HG02610 (cell line): ENCODE results near the gene DAPL1.

ENCODE experiments used
- ATAC-seq: cut with Tn5 transposase; IDR thresholded peaks from one replicate; pipeline ENCODE4 v1.9.1; 2021; ENCODE audit warnings: mild to moderate bottlenecking, moderate library complexity; ENCODE audit not compliant: unreplicated experiment

The DAPL1 gene

DNA sequence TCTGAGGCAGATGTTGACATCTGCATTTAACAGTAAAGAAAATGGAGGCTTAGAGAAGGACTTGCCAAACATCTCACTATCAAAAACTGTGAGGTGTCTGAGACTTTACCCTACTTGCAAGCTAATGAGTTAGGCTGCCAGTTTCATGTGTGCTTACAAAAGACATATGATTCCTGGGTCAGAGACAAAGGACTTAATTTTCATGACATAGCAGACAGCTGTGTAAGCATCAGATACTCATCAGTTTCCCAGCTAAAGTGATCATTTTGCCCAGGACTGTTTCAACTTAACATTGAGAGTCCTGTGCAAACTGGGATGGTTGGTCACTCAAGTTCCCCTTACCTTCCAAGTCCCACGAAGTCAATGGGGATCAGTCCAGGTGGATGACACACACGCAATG lies 18.9 kb upstream of the DAPL1 start:
- ATAC-seq, result no peak

DNA sequence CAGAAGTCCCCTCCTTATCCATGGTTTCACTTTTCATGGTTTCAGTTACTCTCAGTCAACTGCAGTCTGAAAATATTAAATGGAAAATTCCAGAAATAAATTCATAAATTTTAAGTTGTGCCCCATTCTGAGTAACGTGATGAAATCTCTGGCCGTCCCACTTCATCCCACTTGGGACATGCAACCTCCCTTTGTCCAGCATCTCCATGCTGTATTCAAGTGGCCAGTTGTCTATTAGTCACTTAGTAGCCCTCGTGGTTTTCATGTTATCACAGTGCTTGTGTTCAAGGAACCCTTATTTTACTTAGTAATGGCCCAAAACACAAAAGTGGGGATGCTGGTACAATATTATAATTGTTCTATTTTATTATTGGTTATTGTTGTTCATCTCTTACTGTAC lies 18.0 kb upstream of the DAPL1 start:
- ATAC-seq, result no peak

DNA sequence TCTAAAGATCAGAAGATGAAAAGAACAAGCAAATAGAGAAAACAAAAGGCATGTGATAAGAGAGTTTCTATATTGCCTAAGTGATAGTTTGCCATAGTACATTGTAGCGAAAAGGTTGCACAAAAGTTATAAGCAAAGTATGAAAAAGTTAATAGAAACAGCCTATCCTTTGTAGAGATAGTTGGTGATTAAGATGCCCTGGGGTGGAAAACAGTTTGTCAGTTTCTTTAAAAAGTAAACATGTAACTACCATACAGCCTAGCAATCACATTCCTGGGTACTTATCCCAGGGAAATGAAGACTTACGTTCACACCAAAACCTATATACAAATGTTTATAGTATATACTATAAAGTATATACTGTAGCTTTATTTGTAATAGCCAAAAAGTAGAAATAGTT lies 16.9 kb upstream of the DAPL1 start:
- ATAC-seq, result no peak

DNA sequence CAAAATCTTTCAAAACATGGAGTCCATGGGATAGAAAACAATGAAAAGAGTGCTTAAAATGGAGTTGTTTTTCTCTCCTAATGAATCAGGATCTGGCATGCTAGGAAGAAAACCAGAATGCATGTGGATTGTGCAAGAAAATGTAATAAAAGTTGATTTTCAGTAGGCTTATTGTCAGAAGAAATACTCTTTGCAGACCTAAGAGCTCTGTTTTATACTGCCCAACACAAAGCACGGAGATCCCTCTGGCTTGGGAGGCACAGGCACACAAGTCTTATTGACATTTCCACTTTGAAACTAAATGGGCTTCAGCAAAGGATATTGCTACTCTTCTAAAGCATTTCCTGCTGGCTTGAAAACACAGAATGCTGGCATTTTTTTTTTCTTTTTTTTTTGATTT lies 15.5 kb upstream of the DAPL1 start:
- ATAC-seq, result no peak

DNA sequence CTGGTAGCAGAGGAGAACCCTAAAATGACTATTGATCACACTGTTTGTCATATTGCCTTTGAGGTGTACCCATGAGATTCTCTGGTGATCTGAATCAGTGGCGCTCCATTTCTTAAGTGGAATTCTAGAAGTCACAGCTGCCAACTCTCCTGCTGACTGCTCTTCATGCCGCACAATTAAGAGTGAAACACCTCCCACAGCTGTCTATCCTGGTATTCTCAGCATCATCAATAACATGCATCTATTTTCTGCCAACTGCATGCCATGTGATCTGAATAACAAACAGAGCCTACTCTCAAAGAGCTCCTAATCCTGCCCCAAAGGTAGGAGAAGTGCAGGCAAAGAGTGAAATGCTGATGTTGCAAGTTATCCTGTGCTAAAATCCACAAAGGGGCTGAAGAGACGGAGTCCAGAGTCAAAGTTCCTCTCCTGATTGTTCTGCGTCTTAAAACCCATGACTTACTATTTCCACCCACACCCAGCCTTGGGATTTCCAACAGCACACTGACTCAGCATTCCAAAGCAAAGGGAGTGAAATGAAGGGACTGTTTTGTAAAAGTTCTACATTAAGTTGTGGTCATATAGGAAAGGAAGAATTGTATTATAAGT lies 13.7 kb upstream of the DAPL1 start:
- no peak for ATAC-seq

DNA sequence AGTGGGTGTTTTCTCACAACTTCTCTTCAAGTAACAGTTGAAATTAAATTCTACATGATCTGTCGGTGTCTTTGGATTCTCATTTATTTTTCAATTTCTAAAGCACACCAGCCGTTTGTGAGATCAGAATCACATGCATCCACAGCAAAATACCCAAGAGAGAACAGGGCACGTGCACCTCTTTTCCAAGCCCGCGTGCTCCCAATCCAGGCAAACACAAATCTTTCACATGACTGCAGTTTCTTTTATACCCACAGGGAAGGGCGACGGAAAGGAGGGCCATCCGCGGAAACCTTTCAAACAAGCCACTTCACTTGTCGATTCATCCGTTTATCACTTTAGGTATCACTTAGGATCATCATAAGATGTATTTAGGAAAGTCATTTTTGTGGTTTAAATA lies 13.0 kb upstream of the DAPL1 start:
- no peak for ATAC-seq

DNA sequence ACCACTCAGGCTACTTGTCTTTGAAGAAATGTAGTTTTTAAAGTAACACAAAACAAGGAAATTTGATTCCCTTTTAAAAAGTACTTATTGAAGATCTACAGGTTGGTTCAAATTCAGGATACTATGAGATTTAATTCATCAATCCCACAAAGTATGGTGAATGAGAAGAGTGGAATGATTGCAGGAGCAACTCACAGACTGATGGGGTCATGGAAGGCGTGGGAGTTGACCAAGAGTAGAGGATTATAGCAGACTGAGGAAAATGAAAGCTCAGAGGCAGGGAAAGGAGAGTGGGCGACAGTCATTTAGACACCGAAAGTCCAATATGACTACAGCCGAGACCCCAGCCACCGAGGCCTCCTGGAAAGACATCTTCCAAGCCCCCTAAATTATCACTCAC lies 12.5 kb upstream of the DAPL1 start:
- no peak for ATAC-seq

DNA sequence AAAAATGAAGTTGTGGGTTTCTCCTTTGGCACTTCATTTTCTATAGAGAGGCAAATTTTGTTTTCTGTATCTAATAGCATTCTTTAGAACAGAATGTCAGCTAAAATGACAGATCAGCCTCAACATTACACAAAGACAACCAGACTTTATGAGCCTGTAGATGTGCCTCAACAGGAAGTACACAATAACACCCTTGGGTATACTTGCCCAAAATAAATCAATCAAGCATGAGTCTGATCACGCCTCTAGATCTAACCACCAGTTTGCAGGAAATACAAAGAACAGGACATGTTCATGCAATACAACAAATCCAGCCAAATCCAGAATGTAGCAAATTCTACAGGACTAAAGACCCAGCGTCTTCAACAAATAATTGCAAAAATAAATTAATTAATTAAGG lies 11.2 kb upstream of the DAPL1 start:
- ATAC-seq, result no peak

DNA sequence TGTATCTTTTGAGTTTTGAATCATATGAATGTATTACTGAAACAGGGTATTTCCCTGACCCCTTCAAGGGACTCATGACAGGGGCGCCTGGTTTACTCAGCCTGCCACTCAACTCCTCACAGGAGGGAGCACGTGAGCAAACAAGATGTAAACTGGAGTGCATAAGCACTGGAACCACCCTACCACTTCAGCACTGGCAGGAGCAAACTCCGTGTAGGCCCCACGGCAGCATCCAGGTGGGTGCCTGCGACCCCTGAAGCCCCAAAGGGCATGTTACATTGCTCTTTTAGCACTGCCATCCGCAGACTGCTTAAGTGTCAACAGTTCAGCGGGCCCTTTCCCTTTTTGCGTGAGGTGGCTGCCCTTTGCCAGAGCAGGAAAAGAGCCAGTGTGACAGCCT lies 8.2 kb upstream of the DAPL1 start:
- no peak for ATAC-seq

DNA sequence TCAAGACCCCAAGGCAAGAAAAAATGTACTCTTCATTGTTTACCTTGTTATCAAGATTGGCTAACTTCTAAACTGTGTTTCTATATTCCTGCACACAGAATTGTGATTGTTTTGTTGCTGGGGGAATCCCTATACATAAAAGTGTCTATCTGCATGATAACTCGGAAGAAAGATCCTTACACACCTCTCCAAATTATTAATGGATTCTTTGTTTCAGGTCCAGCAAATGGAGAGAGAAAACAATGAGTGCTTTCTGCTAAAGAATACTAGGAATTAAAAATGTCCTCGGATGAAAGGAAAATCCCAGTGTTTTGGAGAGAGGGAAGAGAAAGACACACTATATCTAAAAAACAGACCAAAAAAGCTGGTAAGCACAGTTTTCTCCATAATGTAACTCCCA lies 6.2 kb upstream of the DAPL1 start:
- ATAC-seq, result no peak

DNA sequence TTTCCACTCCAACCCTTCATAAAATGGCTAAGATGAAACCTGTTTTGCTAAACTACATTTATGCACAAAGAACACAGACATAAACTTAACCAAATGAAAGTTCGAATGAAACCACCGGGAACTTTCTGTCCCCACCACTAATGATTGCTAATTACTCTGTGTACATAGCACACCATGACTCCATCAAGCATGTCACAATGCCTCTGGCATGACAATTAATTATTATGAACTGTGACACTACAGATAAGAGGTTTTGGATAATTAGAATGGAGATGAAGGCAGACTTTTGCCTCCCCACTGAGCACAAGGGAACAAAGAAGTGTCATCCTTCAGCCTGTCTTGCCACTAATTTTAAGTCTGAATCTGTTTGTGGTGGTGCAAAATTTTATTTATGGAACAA lies 1.5 kb downstream of the DAPL1 start:
- ATAC-seq, result no peak

DNA sequence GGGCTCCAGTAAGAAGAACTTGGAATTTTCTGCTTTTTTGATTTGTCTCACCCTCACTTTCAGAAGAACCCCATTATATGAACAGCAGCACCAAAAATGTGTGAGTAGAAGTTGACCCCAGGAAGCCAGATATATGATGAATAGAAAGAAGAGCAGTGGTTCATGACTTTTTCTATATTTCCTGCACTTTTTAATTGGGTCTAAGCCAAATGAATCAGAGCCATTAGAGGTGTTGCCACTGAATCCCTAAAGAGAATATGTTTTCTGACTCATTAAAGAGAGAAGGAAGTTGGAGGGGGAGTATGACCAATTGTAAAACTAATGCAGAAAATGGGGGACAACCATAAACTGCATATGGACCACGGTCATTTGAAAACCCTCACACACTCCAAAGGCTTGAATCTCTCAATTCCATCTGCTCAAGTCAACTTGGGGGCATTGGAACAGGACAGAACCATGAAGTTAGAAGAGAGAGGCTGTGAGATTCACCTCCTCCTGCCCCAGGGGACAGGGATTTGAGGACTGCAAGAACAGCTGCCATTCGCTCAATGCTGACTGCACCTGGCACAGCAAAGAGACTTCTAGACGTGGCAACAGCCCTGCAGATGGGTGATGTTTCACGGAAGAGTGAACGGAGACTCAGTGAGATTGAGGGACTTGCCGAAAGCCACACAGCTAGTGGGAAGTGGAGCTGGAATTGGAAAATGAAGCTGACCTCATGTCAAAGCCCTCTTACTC lies 3.0 kb downstream of the DAPL1 start:
- no peak for ATAC-seq

DNA sequence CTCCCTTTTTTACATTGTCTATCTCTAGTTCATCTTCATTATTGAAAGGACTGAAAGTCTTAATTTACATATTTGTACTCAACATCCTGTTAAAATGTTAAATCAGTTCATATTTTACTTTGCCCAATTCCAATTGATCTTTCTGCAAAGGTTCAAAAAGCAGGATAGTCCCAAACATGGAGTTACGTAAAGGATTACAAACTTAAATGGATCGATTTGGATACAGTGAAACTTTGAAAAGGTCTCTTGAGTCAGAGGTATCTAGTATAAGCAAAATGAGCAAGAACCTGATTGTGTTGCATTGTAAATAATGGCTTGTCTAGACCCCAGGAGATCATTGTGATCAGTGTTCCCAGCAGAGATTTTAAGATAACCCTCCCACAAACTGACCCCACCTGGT lies 4.1 kb downstream of the DAPL1 start:
- no peak for ATAC-seq

DNA sequence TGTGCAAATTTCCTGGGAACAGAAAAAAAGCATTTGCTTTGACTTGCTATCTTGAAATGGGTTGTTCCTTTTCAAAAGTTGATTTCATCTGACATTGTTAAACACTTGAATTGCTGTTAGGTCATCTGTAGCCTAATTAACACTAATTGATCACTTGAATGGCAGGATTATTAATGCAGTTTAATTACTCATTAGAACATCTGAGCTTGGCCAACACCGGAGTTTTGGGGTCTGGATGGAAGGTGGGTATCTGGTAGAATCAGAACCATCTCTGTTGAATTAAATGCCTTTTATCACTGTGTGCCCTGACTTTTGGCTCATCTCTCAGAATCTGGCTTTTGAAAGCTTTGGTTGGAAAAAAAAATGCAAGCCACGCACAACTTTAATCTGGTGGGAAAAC lies 8.4 kb downstream of the DAPL1 start:
- ATAC-seq, result no peak

DNA sequence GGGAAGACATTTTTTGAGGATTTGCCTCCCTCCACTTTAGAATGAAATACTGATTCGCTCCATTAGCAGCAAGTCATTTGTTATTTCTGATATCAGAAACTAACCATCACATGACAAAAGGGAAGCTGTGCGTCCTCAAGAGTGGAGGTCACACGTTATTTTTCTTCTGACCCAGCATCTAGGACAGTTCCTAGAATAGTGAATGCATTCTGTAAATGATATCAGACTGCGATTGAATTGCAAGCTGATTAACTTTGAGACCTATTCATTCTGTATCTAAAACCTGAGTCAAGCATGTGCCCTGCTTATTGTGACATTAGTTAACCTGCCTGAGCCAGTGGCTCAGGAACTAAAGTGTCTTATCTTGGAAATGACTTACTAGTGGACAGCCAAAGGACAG lies 10.1 kb downstream of the DAPL1 start:
- ATAC-seq, result no peak

DNA sequence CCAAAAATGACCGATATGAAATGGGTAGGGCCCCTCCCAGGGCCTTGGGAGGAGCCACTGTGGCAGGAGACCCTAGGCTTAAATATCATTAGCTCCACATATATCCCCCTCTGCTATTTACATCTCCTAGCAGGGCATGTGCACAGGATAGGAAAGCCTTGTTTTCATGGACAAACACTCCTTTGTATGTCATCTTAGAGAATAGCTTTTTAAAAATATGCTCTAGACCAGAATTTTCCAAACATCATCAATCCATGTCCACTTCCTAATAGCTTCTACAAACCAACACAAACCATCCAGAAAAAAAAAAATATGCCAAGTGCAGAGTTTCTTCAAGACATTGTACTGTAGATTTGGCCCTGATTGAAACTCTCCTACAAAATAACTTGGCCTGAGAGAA lies 10.8 kb downstream of the DAPL1 start:
- ATAC-seq, result no peak

DNA sequence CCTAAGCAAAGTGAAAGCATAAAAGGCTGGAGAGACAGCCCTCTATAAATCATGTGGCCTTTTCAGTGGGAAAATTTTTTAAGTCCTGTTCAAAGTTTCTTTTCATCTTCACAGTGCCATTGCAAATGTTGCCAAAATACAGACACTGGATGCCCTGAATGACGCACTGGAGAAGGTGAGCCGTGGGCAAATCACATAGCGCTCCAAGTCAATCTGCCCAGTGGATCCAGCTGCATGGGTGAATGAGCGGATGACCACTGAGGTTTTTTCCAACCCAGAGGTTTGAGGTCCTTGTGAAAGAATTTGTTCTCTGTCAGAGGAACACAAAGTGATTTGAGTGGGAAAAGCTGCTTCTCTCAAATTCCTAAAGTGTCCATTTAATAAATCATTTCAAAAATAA lies 11.8 kb downstream of the DAPL1 start:
- no peak for ATAC-seq

DNA sequence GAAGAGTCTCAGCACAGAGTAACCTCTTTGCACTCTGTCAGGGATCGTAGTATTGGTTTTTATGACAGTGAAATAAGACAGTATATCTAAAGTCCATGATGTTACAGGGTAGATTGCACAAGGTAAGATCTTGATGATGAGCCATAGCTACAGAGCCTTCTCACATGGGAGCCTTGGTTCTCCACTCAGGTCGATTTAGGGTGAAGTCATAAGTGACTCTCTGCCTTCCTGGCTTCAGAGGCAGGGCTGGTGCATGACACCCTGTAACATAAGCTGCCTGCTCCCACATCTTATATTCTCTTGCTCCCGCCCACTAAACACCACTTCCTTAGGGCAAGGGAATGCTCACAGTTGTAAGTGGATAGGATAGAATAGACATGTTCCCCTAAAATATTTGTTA lies 13.3 kb downstream of the DAPL1 start:
- no peak for ATAC-seq

DNA sequence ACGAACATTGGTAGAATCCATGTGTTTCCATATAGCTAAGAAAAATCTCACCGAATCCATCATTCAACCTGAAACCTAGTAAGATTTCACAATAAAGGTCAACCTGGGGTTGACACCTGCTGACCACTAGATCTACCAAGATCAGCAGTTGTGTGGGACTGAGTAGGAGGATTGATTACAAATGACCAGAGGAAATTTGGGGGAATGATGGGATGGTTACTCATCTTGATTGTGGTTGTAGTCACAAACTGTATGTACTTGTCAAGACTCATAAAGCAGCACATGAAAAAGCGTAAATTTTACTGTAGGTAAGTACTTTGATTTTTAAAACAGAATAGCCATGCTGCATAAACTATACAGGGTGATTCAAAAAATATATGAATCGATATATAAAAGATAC lies 14.7 kb downstream of the DAPL1 start:
- ATAC-seq, result no peak

DNA sequence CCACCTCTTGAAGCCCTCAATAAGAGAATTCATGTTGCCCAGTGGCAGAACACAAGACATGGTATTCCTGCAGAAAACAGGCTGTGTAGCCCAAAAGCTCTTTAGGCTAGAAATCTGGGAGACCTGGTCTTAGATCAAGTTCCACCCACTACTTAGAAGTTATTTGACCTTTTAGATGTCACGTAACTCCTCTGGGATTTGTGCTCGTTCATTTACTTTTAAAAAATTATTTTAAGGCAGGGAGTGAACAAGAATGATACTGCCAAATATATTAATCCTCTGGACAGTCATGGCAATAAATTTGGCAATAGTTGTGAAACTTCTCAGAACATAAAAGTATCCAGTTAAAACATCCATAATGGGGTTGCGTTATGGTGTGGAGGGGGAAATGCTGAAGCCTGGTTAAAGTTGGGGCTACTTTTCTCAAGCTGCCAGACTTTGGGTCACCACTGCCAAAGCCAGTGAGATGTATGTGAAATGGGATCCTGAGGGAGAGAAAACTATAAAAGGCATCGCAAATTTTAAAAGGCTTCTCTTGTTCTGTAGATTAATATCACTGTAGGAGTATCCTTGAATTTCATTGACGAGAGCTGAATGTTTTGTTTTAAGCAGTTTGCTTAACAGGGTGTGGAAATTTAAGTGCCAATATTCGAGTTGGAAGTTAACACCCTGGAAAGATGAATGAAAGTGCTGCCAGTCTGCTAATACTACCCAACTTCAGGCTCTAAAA lies 15.8 kb downstream of the DAPL1 start:
- no peak for ATAC-seq

DNA sequence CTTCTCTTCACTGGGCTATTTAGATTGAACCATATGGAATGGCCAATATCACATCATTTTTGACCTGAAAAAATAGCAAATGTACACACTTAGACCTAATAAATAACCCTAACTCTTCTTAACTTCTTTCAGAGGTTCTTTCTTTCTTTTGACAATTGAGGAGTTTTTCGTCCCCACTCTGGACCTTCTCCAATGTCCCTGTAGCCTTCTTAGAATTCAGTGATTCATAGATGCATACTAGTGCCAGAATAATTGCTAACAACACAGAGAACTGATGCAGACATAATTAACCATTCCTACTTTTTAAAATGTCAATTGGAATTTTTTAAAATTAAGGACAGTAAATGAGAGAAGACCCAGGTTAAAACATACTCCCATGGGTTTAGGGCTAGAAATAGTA lies 20.0 kb downstream of the DAPL1 start:
- ATAC-seq, result no peak

DNA sequence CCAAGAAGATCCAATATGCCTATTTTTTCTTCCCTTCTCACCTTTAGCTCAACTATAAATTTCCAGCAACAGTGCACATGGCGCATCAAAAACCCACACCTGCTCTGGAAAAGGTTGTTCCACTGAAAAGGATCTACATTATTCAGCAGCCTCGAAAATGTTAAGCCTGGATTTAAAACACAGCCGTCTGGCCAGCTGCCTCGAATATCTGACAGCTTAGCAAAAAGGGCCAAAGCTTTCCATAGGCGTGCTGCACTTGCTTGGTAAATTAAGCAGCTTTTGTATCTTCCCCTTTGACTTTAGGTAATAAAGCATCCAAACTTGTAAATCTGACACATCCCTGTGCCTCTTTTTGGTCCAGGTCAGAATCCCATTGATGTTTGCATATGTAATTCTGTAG lies 20.5 kb downstream of the DAPL1 start:
- ATAC-seq, result no peak
